H1 (cell line): Measurements from ENCODE around the gene NHERF2. TPM values are rescaled to one million over a fixed set of nuclear protein-coding genes. Genes with fewer than 3 reads are reported as not detected.

Source experiments
- CTCF ChIA-PET: fragments of 300-600 bp; sonication (Branson Sonifier 250); formaldehyde crosslinking; loops from one replicate; lab custom pipeline; 2021; ENCODE audit not compliant: partially characterized antibody; lab: Charles Lee
- POLR2A ChIA-PET: fragments of 300-600 bp; sonication (Branson Sonifier 250); formaldehyde crosslinking; loops from one replicate; lab custom pipeline; 2021; ENCODE audit warnings: inconsistent platforms; ENCODE audit not compliant: partially characterized antibody; lab: Charles Lee
- DNase-seq, 2 experiments: peaks; one replicate each; pipeline versions ENCODE4 v3.0.0 to v3.0.0-alpha.2; 2010 to 2022; ENCODE audit warnings: low spot score in 2 of 2, low read depth in 1 of 2, mixed read lengths in 1 of 2
- FAIRE-seq: peaks from 2 replicates; lab custom pipeline; 2011; peaks lifted over from hg19 to GRCh38; lab: Jason Lieb, UNC
- H2AFZ ChIP-seq: 2 replicates; pipeline ENCODE4 v1.8.1; 2012; ENCODE audit warnings: low read length, inconsistent platforms
- H2AK5ac ChIP-seq: 2 replicates; pipeline ENCODE4 v1.6.1; 2013; ENCODE audit warnings: low read depth, low read length
- H2BK120ac ChIP-seq: replicated peaks from 2 replicates; pipeline ENCODE3; 2013; ENCODE audit warnings: low read depth, low read length, inconsistent platforms
- H2BK12ac ChIP-seq: 2 replicates; pipeline ENCODE4 v1.6.1; 2013; ENCODE audit warnings: low read depth, low read length
- H2BK15ac ChIP-seq: 2 replicates; pipeline ENCODE4 v1.6.1; 2013; ENCODE audit warnings: low read length
- H2BK20ac ChIP-seq: 2 replicates; pipeline ENCODE4 v1.6.1; 2013; ENCODE audit warnings: low read length
- H2BK5ac ChIP-seq: 2 replicates; pipeline ENCODE4 v1.6.1; 2013; ENCODE audit warnings: low read depth, low read length
- H3K14ac ChIP-seq: 2 replicates; pipeline ENCODE4 v1.6.1; 2013; ENCODE audit warnings: inconsistent platforms; ENCODE audit not compliant: insufficient read length
- H3K18ac ChIP-seq: 2 replicates; pipeline ENCODE4 v1.6.1; 2013; ENCODE audit warnings: low read length; ENCODE audit errors: extremely low read depth
- H3K23ac ChIP-seq: 2 replicates; pipeline ENCODE4 v1.6.1; 2013; ENCODE audit warnings: inconsistent platforms; ENCODE audit not compliant: insufficient read length
- H3K23me2 ChIP-seq: 2 replicates; pipeline ENCODE4 v1.6.1; 2013; ENCODE audit warnings: low read depth, low read length
- H3K27ac ChIP-seq: 2 replicates; pipeline ENCODE4 v1.6.1; 2011; ENCODE audit warnings: low read depth, low read length, inconsistent platforms
- H3K27me3 ChIP-seq, 4 experiments: replicated peaks in 1 of 4; 1 replicate in 1 of 4; 2 replicates in 3 of 4; pipeline versions ENCODE4 v1.6.1 to v1.8.1; 2011 to 2013; ENCODE audit warnings: low read length in 3 of 4, mild to moderate bottlenecking in 3 of 4, inconsistent platforms in 2 of 4, mixed read lengths in 2 of 4, moderate library complexity in 1 of 4; ENCODE audit not compliant: control insufficient read depth in 3 of 4, insufficient read depth in 3 of 4; ENCODE audit errors: extremely low read depth in 1 of 4
- H3K36me3 ChIP-seq, 4 experiments: 2 replicates each; pipeline versions ENCODE4 v1.6.1 to v1.8.1; 2011 to 2013; ENCODE audit warnings: mild to moderate bottlenecking in 4 of 4, low read length in 3 of 4, moderate library complexity in 2 of 4, control low read depth in 1 of 4, inconsistent platforms in 1 of 4; ENCODE audit not compliant: insufficient read depth in 4 of 4, control insufficient read depth in 2 of 4
- H3K4ac ChIP-seq: replicated peaks from 2 replicates; pipeline ENCODE3; 2013; ENCODE audit warnings: low read length, low read depth, mixed read lengths, inconsistent platforms; ENCODE audit not compliant: insufficient read length
- H3K4me1 ChIP-seq, 4 experiments: replicated peaks in 1 of 4; 1 replicate in 1 of 4; 2 replicates in 3 of 4; pipeline versions ENCODE4 v1.6.1 to v1.8.1; 2011 to 2013; ENCODE audit warnings: low read length in 3 of 4, inconsistent platforms in 2 of 4, mixed read lengths in 1 of 4; ENCODE audit not compliant: insufficient read depth in 4 of 4, control insufficient read depth in 3 of 4
- H3K4me2 ChIP-seq, 2 experiments: 2 replicates each; pipeline versions ENCODE4 v1.6.1 to v1.8.1; 2011 to 2013; ENCODE audit warnings: low read depth in 2 of 2, low read length in 2 of 2, control low read depth in 1 of 2, inconsistent platforms in 1 of 2, mild to moderate bottlenecking in 1 of 2; ENCODE audit not compliant: insufficient read depth in 1 of 2
- H3K4me3 ChIP-seq, 4 experiments: fragments of 200-600, 300-600 bp in 1 of 4; sonication (generic), shearing (Covaris generic), sonication (Bioruptor Twin) in 1 of 4; 2 replicates each; pipeline versions ENCODE4 v1.5.1 to v1.8.1; 2011 to 2016; ENCODE audit warnings: low read length in 4 of 4, low read depth in 3 of 4, control low read depth in 2 of 4, inconsistent platforms in 2 of 4, mild to moderate bottlenecking in 2 of 4, mixed read lengths in 1 of 4, moderate library complexity in 1 of 4; ENCODE audit not compliant: insufficient read depth in 2 of 4; ENCODE audit errors: extremely low read depth in 1 of 4
- H3K56ac ChIP-seq: replicated peaks from 2 replicates; pipeline ENCODE3; 2013; ENCODE audit warnings: low read depth, mild to moderate bottlenecking, mixed read lengths, low read length, inconsistent platforms; ENCODE audit not compliant: insufficient read length
- H3K79me1 ChIP-seq: 2 replicates; pipeline ENCODE4 v1.6.1; 2013; ENCODE audit warnings: low read depth, low read length, control low read depth
- H3K79me2 ChIP-seq, 2 experiments: 2 replicates each; pipeline versions ENCODE4 v1.6.1 to v1.8.1; 2012 to 2013; ENCODE audit warnings: low read length in 2 of 2, mild to moderate bottlenecking in 2 of 2, inconsistent platforms in 1 of 2; ENCODE audit not compliant: insufficient read depth in 2 of 2, control insufficient read depth in 1 of 2
- H3K9ac ChIP-seq, 4 experiments: replicated peaks in 1 of 4; 1 replicate in 1 of 4; 2 replicates in 3 of 4; pipeline versions ENCODE4 v1.6.1 to v1.8.1; 2011 to 2013; ENCODE audit warnings: low read depth in 3 of 4, low read length in 3 of 4, control low read depth in 2 of 4, mild to moderate bottlenecking in 2 of 4, moderate library complexity in 2 of 4, inconsistent platforms in 1 of 4; ENCODE audit errors: extremely low read depth in 1 of 4
- H3K9me3 ChIP-seq, 2 experiments: 2 replicates each; pipeline versions ENCODE4 v1.6.1 to v1.8.1; 2012 to 2013; ENCODE audit warnings: mild to moderate bottlenecking in 2 of 2, moderate library complexity in 2 of 2, control low read depth in 1 of 2, inconsistent platforms in 1 of 2, low read depth in 1 of 2, low read length in 1 of 2, mixed read lengths in 1 of 2; ENCODE audit not compliant: insufficient read depth in 2 of 2
- H4K20me1 ChIP-seq, 2 experiments: replicated peaks in 1 of 2; 2 replicates each; pipeline versions ENCODE3 to v1.8.1; 2011 to 2013; ENCODE audit warnings: inconsistent platforms in 2 of 2, low read length in 2 of 2, mild to moderate bottlenecking in 1 of 2; ENCODE audit not compliant: insufficient read depth in 2 of 2, control insufficient read depth in 1 of 2
- H4K5ac ChIP-seq: 2 replicates; pipeline ENCODE4 v1.6.1; 2013; ENCODE audit warnings: low read length, low read depth, mixed read lengths, inconsistent platforms; ENCODE audit not compliant: insufficient read length
- H4K8ac ChIP-seq: 2 replicates; pipeline ENCODE4 v1.8.0; 2013; ENCODE audit warnings: mild to moderate bottlenecking, moderate library complexity, low read length, inconsistent platforms; ENCODE audit not compliant: insufficient read depth; ENCODE audit errors: extremely low read depth
- H4K91ac ChIP-seq: replicated peaks from 2 replicates; pipeline ENCODE3; 2013; ENCODE audit warnings: low read length, mixed read lengths, inconsistent platforms; ENCODE audit not compliant: insufficient read length
- BCL11A ChIP-seq, 2 experiments: IDR thresholded peaks; one replicate each; pipeline ENCODE4 v1.6.1; 2011; ENCODE audit warnings: low read depth in 2 of 2, low read length in 2 of 2, mild to moderate bottlenecking in 2 of 2
- CREB1 ChIP-seq: IDR thresholded peaks from 2 replicates; pipeline ENCODE4 v1.6.1; 2012; ENCODE audit warnings: inconsistent platforms
- EZH2 ChIP-seq: fragments of 200-600 bp; sonication (generic); IDR thresholded peaks from 2 replicates; pipeline ENCODE4 v1.7.1; 2012; ENCODE audit warnings: low read depth, mild to moderate bottlenecking, moderate library complexity, low read length, inconsistent platforms; ENCODE audit not compliant: severe bottlenecking
- GABPA ChIP-seq: IDR thresholded peaks from 2 replicates; pipeline ENCODE4 v1.6.1; 2011; ENCODE audit warnings: mild to moderate bottlenecking, low read length, moderate library complexity, borderline replicate concordance; ENCODE audit not compliant: insufficient read depth
- HDAC6 ChIP-seq: IDR thresholded peaks from one replicate; pipeline ENCODE4 v1.7.1; 2012; ENCODE audit warnings: low read depth, mild to moderate bottlenecking, inconsistent platforms, low read length, moderate library complexity
- POLR2AphosphoS5 ChIP-seq: IDR thresholded peaks from 2 replicates; pipeline ENCODE4 v1.6.1; 2011; ENCODE audit warnings: low read depth, low read length
- RBBP5 ChIP-seq: IDR thresholded peaks from 2 replicates; pipeline ENCODE4 v1.7.1; 2012; ENCODE audit warnings: low read depth, mild to moderate bottlenecking, inconsistent platforms, low read length, moderate library complexity, borderline replicate concordance
- RFX5 ChIP-seq: IDR thresholded peaks from 2 replicates; pipeline ENCODE4 v1.6.1; 2011; ENCODE audit warnings: low read depth, low read length, improper control_type of control experiment, borderline replicate concordance
- RNF2 ChIP-seq: fragments of 200-900, 300-1000 bp; sonication (generic); IDR thresholded peaks from 2 replicates; pipeline ENCODE4 v1.7.1; 2016; ENCODE audit warnings: borderline replicate concordance, low read depth, mild to moderate bottlenecking, antibody characterized with exemption, low read length; ENCODE audit not compliant: poor library complexity, severe bottlenecking; ENCODE audit errors: missing control alignments
- SIRT6 ChIP-seq: IDR thresholded peaks from one replicate; pipeline ENCODE4 v1.7.1; 2012; ENCODE audit warnings: low read length, inconsistent platforms
- TEAD4 ChIP-seq: IDR thresholded peaks from 2 replicates; pipeline ENCODE4 v1.6.1; 2012; ENCODE audit warnings: low read depth, low read length, inconsistent platforms, mixed read lengths
- YY1 ChIP-seq: IDR thresholded peaks from 2 replicates; pipeline ENCODE4 v1.6.1; 2011; ENCODE audit warnings: low read depth, mild to moderate bottlenecking, low read length
- whole genome bisulfite sequencing, 2 experiments: shearing (Covaris generic) in 1 of 2; methylation state at CpG; one replicate each; pipeline versions ENCODE4 v1.1.6 to v1.1.7; 2013 to 2015; ENCODE audit warnings: low lambda C conversion rate in 2 of 2, mixed read lengths in 2 of 2, inconsistent platforms in 1 of 2, low coverage in 1 of 2, missing lambda C conversion rate in 1 of 2; ENCODE audit not compliant: insufficient replicate concordance in 2 of 2, insufficient coverage in 1 of 2, insufficient read length in 1 of 2; ENCODE audit errors: extremely low coverage in 1 of 2, missing lambda C conversion rate in 1 of 2; 5-methylcytosine and 5-hydroxymethylcytosine counted together
- polyA plus RNA-seq, 7 experiments: library from polyadenylated mRNA; depleted of rRNA in 3 of 7; stranded (reverse) in 5 of 7; unstranded in 2 of 7; fragments of >200 nt in 5 of 7; fragments of 200-250 nt in 2 of 7; gene quantifications; 1 replicate in 5 of 7; 2 replicates in 1 of 7; 4 replicates in 1 of 7; pipeline versions ENCODE4 v1.2.1 to v1.2.3, GENCODE V29; 2011 to 2013; ENCODE audit warnings: missing spikeins in 2 of 7, mixed read lengths in 2 of 7
- total RNA-seq: library from RNA; stranded (reverse); fragmentation: NEBNext Ultra II Directional; extraction: Animal tissue kit (Norgen Biotek cat#: 25700); gene quantifications from 2 replicates; pipeline ENCODE4 v1.2.1, GENCODE V29; 2021
- TF ChIP-seq, protein P1 (sequence below): IDR thresholded peaks from 2 replicates; pipeline ENCODE4 v1.6.1; 2011; ENCODE audit warnings: low read depth, mild to moderate bottlenecking, low read length; ENCODE audit not compliant: insufficient read depth

Gene NHERF2
- total and polyA plus RNA-seq, 2 of the 8 experiments (the other 6 are each of a cell fraction or from before 2014, with no cell fraction given), result 13.9 to 19.3 TPM

DNA sequence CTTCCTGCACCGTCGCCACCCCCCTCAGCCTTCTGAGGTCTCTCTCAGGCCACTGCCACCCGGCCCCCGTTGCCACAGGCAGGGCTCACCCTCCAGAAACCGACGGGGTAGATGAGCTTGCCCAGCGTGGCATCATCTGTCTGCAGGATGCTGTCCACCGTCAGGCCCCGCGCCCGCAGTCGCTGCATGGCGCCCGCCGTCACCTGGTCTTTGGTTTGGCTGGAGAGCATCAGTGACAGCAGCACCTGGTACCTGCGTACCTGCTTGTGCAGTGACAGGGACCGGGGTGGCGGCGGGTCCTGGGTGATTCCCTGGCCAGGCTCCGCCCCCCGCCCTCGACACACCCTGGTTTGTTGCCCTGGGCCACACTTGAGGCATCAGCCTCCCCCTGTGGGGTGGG lies 17.8 kb downstream of the NHERF2 start:
- Histone ChIP-seq H4K8ac (no peak overlapping the region), H3K79me2 (peaks cover 0 to 11% of the 10 kb centered on the region in 2 experiments; a peak in 1 of 4 replicates), H3K9ac (no peak overlapping the region), H2BK15ac (no peak overlapping the region), H2BK12ac (no peak overlapping the region), H2BK20ac (no peak overlapping the region), H3K27me3 (no peaks in the 10 kb centered on the region; a peak in 1 of 7 replicates), H3K4ac (no peak overlapping the region), H3K14ac (no peak overlapping the region), H4K91ac (no peak overlapping the region), H2BK5ac (no peak overlapping the region), H3K79me1 (peaks cover 7% of the 10 kb centered on the region; the same call in 1 of the 2 replicates), H2AK5ac (no peak overlapping the region), H4K5ac (no peak overlapping the region), H3K4me2 (no peak overlapping the region), H2BK120ac (no peak overlapping the region), H3K27ac (no peak overlapping the region), H3K23ac (no peak overlapping the region), H3K36me3 (peaks cover 0 to 3% (median 0%) of the 10 kb centered on the region in 4 experiments; a peak in 1 of 8 replicates), H3K4me1 (peaks cover 0 to 6% (median 1%) of the 10 kb centered on the region in 4 experiments; a peak in 4 of 7 replicates), H4K20me1 (peaks cover 0 to 5% of the 10 kb centered on the region in 2 experiments), H3K23me2 (peaks cover 10% of the 10 kb centered on the region), H3K18ac (no peak overlapping the region), H3K56ac (no peak overlapping the region), H3K9me3 (no peaks in the 10 kb centered on the region), H3K4me3 (no peak overlapping the region), H2AFZ (no peak overlapping the region)
- ChIA-PET POLR2A (interaction anchor here (1.2 to 1.7 kb wide), 2 partner anchors 109 to 123 kb away, joined by 3 to 4 read pairs; no protein-coding TSS in a partner anchor), CTCF (interaction anchor here (0.6 to 1.8 kb wide), 6 partner anchors 12 to 198 kb away, joined by 3 to 4 read pairs (median 4); no protein-coding TSS in a partner anchor)
- WGBS, 2 experiments, result 91% methylated on average over 11 of the region's 22 CpGs; no CpG with 5 or more reads in 1 of the 2 experiments
- FAIRE-seq (no peak), DNase-seq (no peak)
- no peak for TF ChIP-seq GABPA
- TF ChIP-seq CREB1, result no peak
- TF ChIP-seq EZH2, result no peak
- TF ChIP-seq RBBP5, result no peak
- TF ChIP-seq, protein P1, sequence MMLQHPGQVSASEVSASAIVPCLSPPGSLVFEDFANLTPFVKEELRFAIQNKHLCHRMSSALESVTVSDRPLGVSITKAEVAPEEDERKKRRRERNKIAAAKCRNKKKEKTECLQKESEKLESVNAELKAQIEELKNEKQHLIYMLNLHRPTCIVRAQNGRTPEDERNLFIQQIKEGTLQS, result no peak
- TF ChIP-seq BCL11A (IDR thresholded peaks at IDR 0.05; ENCODE audit: low read depth in 2 of 2, low read length in 2 of 2), result no peak
- no peak for TF ChIP-seq SIRT6
- TF ChIP-seq TEAD4, result no peak
- TF ChIP-seq RNF2, result no peak
- TF ChIP-seq RFX5, result no peak
- TF ChIP-seq HDAC6, result no peak
- TF ChIP-seq POLR2AphosphoS5, result no peak
- TF ChIP-seq YY1, result no peak
